Measurements from ENCODE around the gene DNAH8. TPM values are rescaled to one million over a fixed set of nuclear protein-coding genes. Genes with fewer than 3 reads are reported as not detected.

DNAH8 gene
- total RNA-seq, 2 experiments from 2014 or later: 0.03 TPM; not detected in 1

DNA sequence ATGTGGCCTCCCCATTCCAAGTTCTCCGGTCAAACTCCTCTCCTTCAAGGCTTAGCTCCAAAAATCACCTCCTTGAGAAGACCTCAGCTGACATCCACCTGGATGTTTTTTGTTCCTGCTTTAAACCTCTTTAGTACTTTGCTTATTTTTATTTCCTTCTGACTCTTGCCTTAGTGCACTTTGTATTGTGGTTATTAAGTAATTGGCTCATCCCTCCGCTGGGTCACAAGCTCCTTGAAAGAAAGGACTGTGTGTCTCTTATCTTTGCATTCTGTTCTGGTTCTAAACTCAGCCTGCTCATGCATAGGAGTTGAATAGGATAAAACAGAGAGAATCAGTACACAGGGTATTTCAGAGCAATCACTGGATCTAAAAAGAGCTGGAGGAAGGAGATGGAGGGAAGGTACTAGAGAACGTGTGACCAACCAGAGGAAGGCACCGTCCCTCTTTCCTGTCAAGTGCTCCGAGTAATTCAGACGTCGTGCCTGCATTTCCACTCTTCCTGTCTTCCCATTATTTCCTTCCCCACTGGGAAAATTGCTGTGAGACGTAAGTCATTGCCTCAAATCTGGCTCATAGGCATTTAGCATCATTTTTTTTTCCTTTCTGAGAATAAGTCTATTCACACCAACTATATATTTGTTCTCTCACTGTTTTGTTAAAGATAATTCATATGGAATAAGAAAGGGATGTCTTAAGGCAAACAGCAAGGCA is 273.8 kb downstream of the DNAH8 start:
- H3K27ac ChIP-seq (ENCODE audit: low read depth in 1 of 2, low read length in 2 of 2): no peak overlapping the region
- Mint-ChIP-seq H3K9me3 (no peaks in the 10 kb centered on the region), H3K4me3 (no peak overlapping the region), H3K36me3 (ENCODE audit: low read depth) (no peaks in the 10 kb centered on the region), H3K4me1 (ENCODE audit: low read depth) (no peaks in the 10 kb centered on the region), H3K27me3 (peaks cover 13% of the 10 kb centered on the region), H3K27ac (no peak overlapping the region)
- ATAC-seq (ENCODE audit: poor library complexity) (no peak), DNase-seq (no peak)
- peaks cover 0 to 2% of the 10 kb centered on the region in 2 experiments for H3K27me3 ChIP-seq (ENCODE audit: control insufficient read depth in 1 of 2, insufficient read depth in 2 of 2, low read length in 2 of 2)
- H3K36me3 ChIP-seq (ENCODE audit: insufficient read depth, low read length): no peaks in the 10 kb centered on the region
- H3K4me1 ChIP-seq (ENCODE audit: insufficient read depth, low read length): no peaks in the 10 kb centered on the region
- H3K9me3 ChIP-seq (ENCODE audit: control insufficient read depth in 1 of 2, insufficient read depth in 1 of 2, low read length in 2 of 2): no peaks in the 10 kb centered on the region
- ChIA-PET CTCF (no interaction called here), POLR2A (no interaction called here)
- intact Hi-C loops (cut with DNase I, micrococcal nuclease): no loop called here
- no peak overlapping the region for H3K4me3 ChIP-seq (ENCODE audit: low read length)
- TF ChIP-seq, protein P1, sequence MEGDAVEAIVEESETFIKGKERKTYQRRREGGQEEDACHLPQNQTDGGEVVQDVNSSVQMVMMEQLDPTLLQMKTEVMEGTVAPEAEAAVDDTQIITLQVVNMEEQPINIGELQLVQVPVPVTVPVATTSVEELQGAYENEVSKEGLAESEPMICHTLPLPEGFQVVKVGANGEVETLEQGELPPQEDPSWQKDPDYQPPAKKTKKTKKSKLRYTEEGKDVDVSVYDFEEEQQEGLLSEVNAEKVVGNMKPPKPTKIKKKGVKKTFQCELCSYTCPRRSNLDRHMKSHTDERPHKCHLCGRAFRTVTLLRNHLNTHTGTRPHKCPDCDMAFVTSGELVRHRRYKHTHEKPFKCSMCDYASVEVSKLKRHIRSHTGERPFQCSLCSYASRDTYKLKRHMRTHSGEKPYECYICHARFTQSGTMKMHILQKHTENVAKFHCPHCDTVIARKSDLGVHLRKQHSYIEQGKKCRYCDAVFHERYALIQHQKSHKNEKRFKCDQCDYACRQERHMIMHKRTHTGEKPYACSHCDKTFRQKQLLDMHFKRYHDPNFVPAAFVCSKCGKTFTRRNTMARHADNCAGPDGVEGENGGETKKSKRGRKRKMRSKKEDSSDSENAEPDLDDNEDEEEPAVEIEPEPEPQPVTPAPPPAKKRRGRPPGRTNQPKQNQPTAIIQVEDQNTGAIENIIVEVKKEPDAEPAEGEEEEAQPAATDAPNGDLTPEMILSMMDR (IDR thresholded peaks at IDR 0.05): no peak

DNA sequence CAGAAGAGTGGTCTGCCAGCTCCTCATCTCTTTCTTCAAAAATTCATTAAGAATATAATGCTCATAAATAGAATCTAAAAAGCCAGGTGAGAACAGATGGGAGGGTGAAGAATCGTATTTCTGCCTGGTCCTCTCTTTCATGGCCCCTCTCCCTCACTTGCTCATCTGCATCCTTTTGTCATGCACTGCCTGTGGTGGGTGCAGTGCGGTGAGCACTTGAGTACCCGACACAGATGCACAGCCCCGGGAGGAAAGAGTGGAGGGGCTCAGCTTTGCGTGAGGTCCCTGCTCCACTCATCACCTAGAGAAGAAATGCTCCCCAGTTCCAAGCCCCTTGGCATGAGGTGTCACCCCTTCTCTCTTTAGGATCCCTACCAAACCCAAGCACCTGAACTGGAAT is 275.4 kb downstream of the DNAH8 start:
- Histone ChIP-seq H3K9me3 (ENCODE audit: control insufficient read depth in 1 of 2, insufficient read depth in 1 of 2, low read length in 2 of 2) (no peaks in the 10 kb centered on the region), H3K4me3 (ENCODE audit: low read length) (no peak overlapping the region), H3K36me3 (ENCODE audit: insufficient read depth, low read length) (no peaks in the 10 kb centered on the region), H3K27ac (ENCODE audit: low read depth in 1 of 2, low read length in 2 of 2) (no peak overlapping the region), H3K4me1 (ENCODE audit: insufficient read depth, low read length) (no peaks in the 10 kb centered on the region), H3K27me3 (ENCODE audit: control insufficient read depth in 1 of 2, insufficient read depth in 2 of 2, low read length in 2 of 2) (peaks cover 0 to 2% of the 10 kb centered on the region in 2 experiments)
- intact Hi-C loops (cut with DNase I, micrococcal nuclease): no loop called here
- Mint-ChIP-seq H3K27me3 (peaks cover 3% of the 10 kb centered on the region), H3K9me3 (no peaks in the 10 kb centered on the region), H3K36me3 (ENCODE audit: low read depth) (no peaks in the 10 kb centered on the region), H3K4me3 (no peak overlapping the region), H3K27ac (no peak overlapping the region), H3K4me1 (ENCODE audit: low read depth) (no peaks in the 10 kb centered on the region)
- TF ChIP-seq, protein P1 (IDR thresholded peaks at IDR 0.05): no peak
- ATAC-seq (ENCODE audit: poor library complexity): no peak
- POLR2A ChIA-PET: no interaction called here
- DNase-seq: no peak
- CTCF ChIA-PET: no interaction called here

DNA sequence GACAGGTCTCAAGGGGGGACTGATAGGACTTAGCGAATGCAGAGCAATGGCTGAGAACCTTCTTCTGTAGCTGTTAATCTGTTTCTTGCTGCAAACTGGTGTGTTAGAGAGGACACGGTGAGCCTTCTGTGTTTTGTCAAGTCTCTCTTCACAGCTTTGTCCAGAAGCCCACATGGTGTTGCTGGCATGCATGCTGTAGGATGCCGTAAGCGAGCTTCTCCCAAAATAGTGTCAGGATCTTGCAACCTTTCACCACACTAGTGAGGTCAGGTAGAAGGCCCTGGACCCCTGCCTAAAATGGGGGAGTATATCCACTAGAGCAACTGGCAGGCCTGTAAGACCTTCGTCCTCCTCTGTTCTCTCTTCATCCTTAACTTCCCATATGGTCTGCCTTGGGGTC is 281.6 kb downstream of the DNAH8 start:
- H3K4me1 Mint-ChIP-seq (ENCODE audit: low read depth): no peaks in the 10 kb centered on the region
- no peaks in the 10 kb centered on the region for H3K9me3 Mint-ChIP-seq
- H3K27me3 ChIP-seq (ENCODE audit: control insufficient read depth in 1 of 2, insufficient read depth in 2 of 2, low read length in 2 of 2): peaks cover 0 to 23% of the 10 kb centered on the region in 2 experiments
- DNase-seq (no peak), ATAC-seq (ENCODE audit: poor library complexity) (no peak)
- H3K27ac Mint-ChIP-seq: no peak overlapping the region
- ChIA-PET POLR2A (no interaction called here), CTCF (interaction anchor here (0.9 to 1.2 kb wide), 3 partner anchors 306 to 313 kb away, joined by 3 to 5 read pairs (median 4); no protein-coding TSS in a partner anchor)
- H3K4me3 ChIP-seq (ENCODE audit: low read length): no peak overlapping the region
- H3K36me3 ChIP-seq (ENCODE audit: insufficient read depth, low read length): no peaks in the 10 kb centered on the region
- intact Hi-C loops (cut with DNase I, micrococcal nuclease): loop anchor here in 1 of 2 experiments (5.0 kb wide), 1 partner anchor 306 kb away; no protein-coding TSS in a partner anchor
- H3K9me3 ChIP-seq (ENCODE audit: control insufficient read depth in 1 of 2, insufficient read depth in 1 of 2, low read length in 2 of 2): no peaks in the 10 kb centered on the region
- H3K4me3 Mint-ChIP-seq: no peak overlapping the region
- H3K4me1 ChIP-seq (ENCODE audit: insufficient read depth, low read length): no peaks in the 10 kb centered on the region
- H3K27me3 Mint-ChIP-seq: peaks cover 47% of the 10 kb centered on the region
- H3K36me3 Mint-ChIP-seq (ENCODE audit: low read depth): no peaks in the 10 kb centered on the region
- TF ChIP-seq, protein P1 (IDR thresholded peaks at IDR 0.05): no peak
- no peak overlapping the region for H3K27ac ChIP-seq (ENCODE audit: low read depth in 1 of 2, low read length in 2 of 2)

All from CD4-positive, alpha-beta T cell (primary cell).